Transverse colon (tissue), 4 donors: ENCODE results near the gene AP2S1. TPM values are rescaled to one million over a fixed set of nuclear protein-coding genes. Genes with fewer than 3 reads are reported as not detected.
A peak's percentile ranks its signal among the peaks of the same experiment; 100 is the strongest.

ENCODE experiments used
- DNase-seq: peaks from one replicate; pipeline ENCODE4 v3.0.0-alpha.2; 2019
- H3K27ac ChIP-seq, 4 donors: fragments of 200-600 bp; sonication (generic); 2 replicates each; pipeline ENCODE4 v1.5.1; 2016 to 2018; ENCODE audit warnings: inconsistent platforms in 4 of 4
- H3K27me3 ChIP-seq: fragments of 200-600 bp; sonication (generic); 2 replicates; pipeline ENCODE4 v1.5.1; 2017; ENCODE audit warnings: inconsistent platforms
- H3K36me3 ChIP-seq, 4 donors: fragments of 200-600 bp; sonication (generic); 2 replicates each; pipeline ENCODE4 v1.5.1; 2017 to 2019; ENCODE audit warnings: inconsistent platforms in 4 of 4
- H3K4me1 ChIP-seq, 4 donors: fragments of 200-600 bp; sonication (generic); 2 replicates each; pipeline ENCODE4 v1.5.1; 2017 to 2020; ENCODE audit warnings: inconsistent platforms in 4 of 4
- H3K4me3 ChIP-seq, 4 donors: fragments of 200-600 bp; sonication (generic); 1 replicate in 1 of 4; 2 replicates in 3 of 4; pipeline versions ENCODE4 v1.5.1 to v1.6.1; 2017 to 2019; ENCODE audit warnings: inconsistent platforms in 4 of 4
- H3K9me3 ChIP-seq, 2 donors: fragments of 200-600 bp; sonication (generic); 2 replicates each; pipeline ENCODE4 v1.5.1; 2017 to 2019; ENCODE audit warnings: inconsistent platforms in 2 of 2
- EP300 ChIP-seq: sonication (generic); formaldehyde crosslinking; IDR thresholded peaks from one replicate; pipeline ENCODE4 v1.6.1; 2017; ENCODE audit warnings: antibody characterized with exemption, low read depth
- POLR2A ChIP-seq: fragments of 450-650 bp; IDR thresholded peaks from one replicate; pipeline ENCODE4 v1.6.1; 2016; ENCODE audit warnings: antibody characterized with exemption, mild to moderate bottlenecking, moderate library complexity
- POLR2AphosphoS5 ChIP-seq, 3 donors: sonication (generic); formaldehyde crosslinking; IDR thresholded peaks; one replicate each; pipeline ENCODE4 v1.6.1; 2016; ENCODE audit warnings: antibody characterized with exemption in 3 of 3
- WGBS, 2 donors: methylation state at CpG; one replicate each; pipeline ENCODE4 v1.1.5; 2018; ENCODE audit warnings: low coverage in 1 of 2; 5-methylcytosine and 5-hydroxymethylcytosine counted together
- in situ Hi-C, 4 donors: fragments of 200-750 bp; cut with MboI; loops; one replicate each; pipeline versions ENCODE4 v1.15.0 to v1.15.1; 2017; ENCODE audit warnings: low sequenced_read_pairs in 3 of 4, low pct_ligation_motif_present in 1 of 4, low pct_unique_long_range_greater_than_20kb in 1 of 4
- intact Hi-C: fragments of 100-400 bp; cut with DNase I; formaldehyde crosslinking; loops from one replicate; pipeline ENCODE4 v1.15.1; 2023; ENCODE audit warnings: low total_unique reads
- total RNA-seq, 4 donors: library from RNA; depleted of rRNA; stranded (reverse); fragments of >200 nt; gene quantifications; one replicate each; pipeline ENCODE4 v1.1.0, GENCODE V29; 2016
- TF ChIP-seq, protein P1 (sequence below), 5 experiments: fragments of 200-600 bp in 3 of 5; fragments of 450-650 bp in 2 of 5; sonication (generic) in 3 of 5; IDR thresholded peaks; 1 replicate in 2 of 5; 2 replicates in 3 of 5; pipeline ENCODE4 v1.5.1; 2016 to 2017; ENCODE audit warnings: antibody characterized with exemption in 5 of 5, inconsistent platforms in 3 of 5, mild to moderate bottlenecking in 2 of 5, moderate library complexity in 1 of 5

AP2S1 gene
- total RNA-seq, 4 donors from 2014 or later, result 50.1 to 96.9 (median 61.2) TPM

DNA sequence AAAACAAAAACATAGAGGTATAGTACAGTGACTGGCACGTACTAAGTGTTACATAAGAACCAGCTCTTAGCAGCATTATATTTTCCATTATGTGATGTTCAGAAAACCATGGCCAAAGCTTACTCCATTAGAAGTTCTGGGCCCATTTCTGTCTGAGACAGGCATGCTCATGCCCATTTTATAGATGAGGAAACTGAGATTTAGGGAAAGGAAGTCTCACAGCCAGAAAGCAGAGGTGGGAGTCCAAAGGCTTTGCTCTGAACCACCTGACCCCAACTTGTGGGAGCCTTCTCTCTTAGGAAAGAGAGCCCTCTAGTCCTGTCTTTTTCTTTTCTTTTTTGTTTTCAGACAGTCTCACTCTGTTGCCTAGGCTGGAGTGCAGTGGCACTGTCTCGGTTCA lies 2.3 kb downstream of the AP2S1 start:
- H3K27ac ChIP-seq, result peak overlapping the region; percentile 88 to 94 (median 90)
- no peaks in the 10 kb centered on the region for H3K27me3 ChIP-seq
- no peak overlapping the region for H3K4me3 ChIP-seq
- in situ Hi-C loops (loop anchor here in 1 of 4 donors (10.0 kb wide), 1 partner anchor 94 kb away; no protein-coding TSS in a partner anchor), intact Hi-C loops (no loop called here)
- TF ChIP-seq, protein P1, sequence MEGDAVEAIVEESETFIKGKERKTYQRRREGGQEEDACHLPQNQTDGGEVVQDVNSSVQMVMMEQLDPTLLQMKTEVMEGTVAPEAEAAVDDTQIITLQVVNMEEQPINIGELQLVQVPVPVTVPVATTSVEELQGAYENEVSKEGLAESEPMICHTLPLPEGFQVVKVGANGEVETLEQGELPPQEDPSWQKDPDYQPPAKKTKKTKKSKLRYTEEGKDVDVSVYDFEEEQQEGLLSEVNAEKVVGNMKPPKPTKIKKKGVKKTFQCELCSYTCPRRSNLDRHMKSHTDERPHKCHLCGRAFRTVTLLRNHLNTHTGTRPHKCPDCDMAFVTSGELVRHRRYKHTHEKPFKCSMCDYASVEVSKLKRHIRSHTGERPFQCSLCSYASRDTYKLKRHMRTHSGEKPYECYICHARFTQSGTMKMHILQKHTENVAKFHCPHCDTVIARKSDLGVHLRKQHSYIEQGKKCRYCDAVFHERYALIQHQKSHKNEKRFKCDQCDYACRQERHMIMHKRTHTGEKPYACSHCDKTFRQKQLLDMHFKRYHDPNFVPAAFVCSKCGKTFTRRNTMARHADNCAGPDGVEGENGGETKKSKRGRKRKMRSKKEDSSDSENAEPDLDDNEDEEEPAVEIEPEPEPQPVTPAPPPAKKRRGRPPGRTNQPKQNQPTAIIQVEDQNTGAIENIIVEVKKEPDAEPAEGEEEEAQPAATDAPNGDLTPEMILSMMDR (IDR thresholded peaks at IDR 0.05), result no peak
- TF ChIP-seq POLR2AphosphoS5 (IDR thresholded peaks at IDR 0.05), result no peak
- H3K36me3 ChIP-seq, result peaks cover 0 to 14% (median 0%) of the 10 kb centered on the region in 4 donors
- H3K4me1 ChIP-seq, result peaks cover 12 to 34% (median 17%) of the 10 kb centered on the region in 4 donors
- DNase-seq, result no peak
- no peaks in the 10 kb centered on the region for H3K9me3 ChIP-seq
- WGBS, 2 donors, result 75 to 85% methylated on average over 1 to 2 of the region's 2 CpGs

DNA sequence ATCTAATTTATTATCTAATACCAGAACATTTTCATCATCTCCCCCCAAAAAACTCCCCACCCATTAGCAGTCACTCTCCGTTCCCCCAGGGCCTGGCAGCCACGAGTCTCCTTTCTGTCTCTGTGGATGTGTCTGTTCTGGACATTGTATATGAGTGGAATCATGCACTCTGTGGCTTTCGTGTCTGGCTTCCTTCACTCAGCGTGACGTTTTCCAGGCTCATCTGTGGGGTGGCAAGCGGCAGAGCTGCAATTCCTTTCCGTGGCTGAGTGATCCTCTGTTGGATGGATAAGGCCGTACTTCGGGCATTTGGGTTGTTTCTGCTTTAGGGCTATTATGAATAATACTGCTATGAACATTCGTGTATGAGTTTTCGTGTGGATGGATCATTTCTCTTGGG lies 3.1 kb downstream of the AP2S1 start:
- H3K27ac ChIP-seq, result peak overlapping the region in 3 of 4 donors; percentile 88 to 94 (median 90)
- no peak for DNase-seq
- intact Hi-C loops, result no loop called here
- H3K9me3 ChIP-seq, result no peaks in the 10 kb centered on the region
- peaks cover 12 to 34% (median 17%) of the 10 kb centered on the region in 4 donors for H3K4me1 ChIP-seq
- H3K27me3 ChIP-seq, result no peaks in the 10 kb centered on the region
- WGBS, 2 donors, result 82 to 88% methylated on average over 6 to 11 of the region's 11 CpGs
- TF ChIP-seq POLR2AphosphoS5 (IDR thresholded peaks at IDR 0.05) (peak; percentile 54 to 85 (median 58)), POLR2A (no peak)
- no peak overlapping the region for H3K4me3 ChIP-seq
- in situ Hi-C loops, result loop anchor here in 1 of 4 donors (10.0 kb wide), 1 partner anchor 93 kb away; no protein-coding TSS in a partner anchor
- H3K36me3 ChIP-seq, result peaks cover 0 to 20% (median 0%) of the 10 kb centered on the region in 4 donors

- peaks cover 0 to 20% (median 0%) of the 10 kb centered on the region in 4 donors for H3K36me3 ChIP-seq
- in situ Hi-C loops, result loop anchor here in 1 of 4 donors (10.0 kb wide), 1 partner anchor 91 kb away; no protein-coding TSS in a partner anchor
- no peak for DNase-seq
Observed at GRCh38 chr19:46845959-46846459, 4.6 kb downstream of the AP2S1 start.

DNA sequence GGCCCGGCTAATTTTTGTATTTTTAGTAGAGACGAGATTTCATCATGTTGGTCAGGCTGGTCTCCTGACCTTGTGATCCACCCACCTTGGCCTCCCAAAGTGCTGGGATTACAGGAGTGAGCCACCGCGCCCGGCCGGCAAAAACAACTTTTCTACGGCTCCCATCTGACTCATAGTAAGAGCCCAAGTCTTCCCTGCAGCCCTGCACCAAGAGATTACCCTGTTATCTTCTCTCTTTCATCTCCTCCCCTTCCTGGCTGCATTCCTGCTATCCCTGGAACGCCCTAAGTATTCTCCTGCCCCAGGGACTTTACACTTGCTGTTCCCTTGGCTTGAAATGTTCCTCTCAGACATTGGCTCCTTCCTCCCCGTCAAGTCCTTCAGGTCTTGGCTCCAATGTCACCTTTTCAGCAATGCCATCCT lies 6.6 kb downstream of the AP2S1 start:
- H3K4me1 ChIP-seq, result peaks cover 13 to 48% (median 23%) of the 10 kb centered on the region in 4 donors
- no peak for TF ChIP-seq POLR2AphosphoS5 (IDR thresholded peaks at IDR 0.05)
- no peak for TF ChIP-seq POLR2A
- TF ChIP-seq, protein P1 (IDR thresholded peaks at IDR 0.05), result no peak
- TF ChIP-seq EP300, result no peak
- H3K4me3 ChIP-seq, result no peak overlapping the region
- H3K9me3 ChIP-seq, result no peaks in the 10 kb centered on the region
- WGBS, 2 donors, result 77 to 78% methylated on average over 4 to 9 of the region's 9 CpGs
- intact Hi-C loops (no loop called here), in situ Hi-C loops (loop anchor here in 3 of 4 donors (5.0 to 10.0 kb wide), 3 partner anchors 82 to 89 kb away; no protein-coding TSS in a partner anchor)
- H3K27ac ChIP-seq, result no peak overlapping the region
- H3K27me3 ChIP-seq, result no peaks in the 10 kb centered on the region
- H3K36me3 ChIP-seq, result peaks cover 0 to 20% (median 0%) of the 10 kb centered on the region in 4 donors
- DNase-seq, result no peak

More at GRCh38 chr19:46845959-46846459, 4.6 kb downstream of the AP2S1 start:
- WGBS, 2 donors, result 78 to 81% methylated on average over 8 to 19 of the region's 19 CpGs
- no peaks in the 10 kb centered on the region for H3K27me3 ChIP-seq
- TF ChIP-seq POLR2AphosphoS5 (IDR thresholded peaks at IDR 0.05) (no peak), POLR2A (no peak), EP300 (no peak)
- TF ChIP-seq, protein P1 (IDR thresholded peaks at IDR 0.05), result no peak
- intact Hi-C loops, result no loop called here
- H3K27ac ChIP-seq, result no peak overlapping the region
- H3K9me3 ChIP-seq, result no peaks in the 10 kb centered on the region
- H3K4me1 ChIP-seq, result peaks cover 12 to 41% (median 24%) of the 10 kb centered on the region in 4 donors
- no peak overlapping the region for H3K4me3 ChIP-seq
